ENCODE data around the gene PTGS1. TPM values are rescaled to one million over a fixed set of nuclear protein-coding genes. Genes with fewer than 3 reads are reported as not detected.

The PTGS1 gene
- polyA plus RNA-seq, 1 experiment: 102 TPM

- DNase-seq (ENCODE audit: low read depth): no peak
- CTCF ChIA-PET: interaction anchor here (0.8 to 6.0 kb wide), 5 partner anchors 79 to 244 kb away, joined by 3 to 26 read pairs (median 3); no protein-coding TSS in a partner anchor
- Histone ChIP-seq H3K4me3 (ENCODE audit: low read depth, low read length) (no peak overlapping the region), H3K27me3 (ENCODE audit: control insufficient read depth, insufficient read depth, low read length) (no peaks in the 10 kb centered on the region), H3K36me3 (ENCODE audit: control insufficient read depth, insufficient read depth, low read length) (no peaks in the 10 kb centered on the region)
- POLR2A ChIA-PET: no interaction called here
- TF ChIP-seq CTCF (IDR thresholded peaks at IDR 0.05; ENCODE audit: insufficient read depth, low read depth, low read length): no peak
Observed at GRCh38 chr9:122367065-122367464, 3.8 kb upstream of the PTGS1 start.

- no peaks in the 10 kb centered on the region for H3K36me3 ChIP-seq (ENCODE audit: control insufficient read depth, insufficient read depth, low read length)
- CTCF ChIA-PET: interaction anchor here (1.3 to 6.0 kb wide), 2 partner anchors 81 to 245 kb away, joined by 3 to 26 read pairs; no protein-coding TSS in a partner anchor
- H3K27me3 ChIP-seq (ENCODE audit: control insufficient read depth, insufficient read depth, low read length): no peaks in the 10 kb centered on the region
- POLR2A ChIA-PET: no interaction called here
- H3K4me3 ChIP-seq (ENCODE audit: low read depth, low read length): no peak overlapping the region
- DNase-seq (ENCODE audit: low read depth): no peak
- no peak for TF ChIP-seq CTCF (IDR thresholded peaks at IDR 0.05; ENCODE audit: insufficient read depth, low read depth, low read length)
Observed at GRCh38 chr9:122367774-122368460, 2.9 kb upstream of the PTGS1 start.

GRCh38 chr9:122368642-122369041, 2.2 kb upstream of the PTGS1 start:
- Histone ChIP-seq H3K4me3 (ENCODE audit: low read depth, low read length) (no peak overlapping the region), H3K36me3 (ENCODE audit: control insufficient read depth, insufficient read depth, low read length) (no peaks in the 10 kb centered on the region), H3K27me3 (ENCODE audit: control insufficient read depth, insufficient read depth, low read length) (no peaks in the 10 kb centered on the region)
- no peak for TF ChIP-seq CTCF (IDR thresholded peaks at IDR 0.05; ENCODE audit: insufficient read depth, low read depth, low read length)
- ChIA-PET POLR2A (no interaction called here), CTCF (interaction anchor here (6.0 kb wide), 1 partner anchor 245 kb away, joined by 26 read pairs; no protein-coding TSS in a partner anchor)
- DNase-seq (ENCODE audit: low read depth): no peak

GRCh38 chr9:122370303-122370702, 521 bp upstream of the PTGS1 start:
- DNase-seq (ENCODE audit: low read depth): no peak

More at GRCh38 chr9:122370303-122370702, 521 bp upstream of the PTGS1 start:
- POLR2A ChIA-PET: no interaction called here
- TF ChIP-seq CTCF (IDR thresholded peaks at IDR 0.05; ENCODE audit: insufficient read depth, low read depth, low read length): no peak
- no peaks in the 10 kb centered on the region for H3K36me3 ChIP-seq (ENCODE audit: control insufficient read depth, insufficient read depth, low read length)
- CTCF ChIA-PET: interaction anchor here (0.9 to 1.3 kb wide), 2 partner anchors 12 to 82 kb away, joined by 4 to 5 read pairs; no protein-coding TSS in a partner anchor
- H3K27me3 ChIP-seq (ENCODE audit: control insufficient read depth, insufficient read depth, low read length): no peaks in the 10 kb centered on the region
- no peak overlapping the region for H3K4me3 ChIP-seq (ENCODE audit: low read depth, low read length)
